H9 (cell line): ENCODE data around the gene CST4. TPM values are rescaled to one million over a fixed set of nuclear protein-coding genes. Genes with fewer than 3 reads are reported as not detected.

Experiments used
- DNase-seq: peaks from one replicate; pipeline ENCODE4 v3.0.0-alpha.2; 2017
- H2AFZ ChIP-seq: one replicate; pipeline ENCODE4 v1.6.1; 2013; ENCODE audit warnings: mild to moderate bottlenecking, low read length, control low read depth, moderate library complexity
- H2AK5ac ChIP-seq: 2 replicates; pipeline ENCODE4 v1.6.1; 2013; ENCODE audit warnings: low read length, control low read depth, mixed read lengths; ENCODE audit not compliant: insufficient read length
- H2BK120ac ChIP-seq: one replicate; pipeline ENCODE4 v1.6.1; 2013; ENCODE audit warnings: low read depth, mild to moderate bottlenecking, low read length, control low read depth, inconsistent platforms; ENCODE audit not compliant: poor library complexity, severe bottlenecking
- H2BK12ac ChIP-seq: 2 replicates; pipeline ENCODE4 v1.6.1; 2013; ENCODE audit warnings: low read length, control low read depth, mixed read lengths, low read depth; ENCODE audit not compliant: insufficient read length
- H2BK15ac ChIP-seq: 2 replicates; pipeline ENCODE4 v1.6.1; 2013; ENCODE audit warnings: low read depth, low read length, control low read depth
- H2BK20ac ChIP-seq: one replicate; pipeline ENCODE4 v1.6.1; 2013; ENCODE audit warnings: low read depth, mild to moderate bottlenecking, low read length, control low read depth, inconsistent platforms; ENCODE audit not compliant: poor library complexity, severe bottlenecking
- H2BK5ac ChIP-seq: 2 replicates; pipeline ENCODE4 v1.6.1; 2013; ENCODE audit warnings: low read length, control low read depth, mixed read lengths; ENCODE audit not compliant: insufficient read length
- H3K14ac ChIP-seq: 2 replicates; pipeline ENCODE4 v1.6.1; 2013; ENCODE audit warnings: low read length, control low read depth; ENCODE audit not compliant: insufficient read depth
- H3K18ac ChIP-seq: 2 replicates; pipeline ENCODE4 v1.6.1; 2013; ENCODE audit warnings: low read depth, mild to moderate bottlenecking, mixed read lengths, low read length, control low read depth; ENCODE audit not compliant: insufficient read length
- H3K23ac ChIP-seq: 2 replicates; pipeline ENCODE4 v1.6.1; 2013; ENCODE audit warnings: low read length, control low read depth, mixed read lengths, low read depth; ENCODE audit not compliant: insufficient read length
- H3K23me2 ChIP-seq: 2 replicates; pipeline ENCODE4 v1.6.1; 2013; ENCODE audit warnings: low read depth, mild to moderate bottlenecking, mixed read lengths, low read length, control low read depth; ENCODE audit not compliant: insufficient read length, poor library complexity, severe bottlenecking
- H3K27ac ChIP-seq: 2 replicates; pipeline ENCODE4 v1.5.1; 2013; ENCODE audit warnings: low read length, control low read depth, mixed read lengths, low read depth; ENCODE audit not compliant: insufficient read length
- H3K27me3 ChIP-seq: 2 replicates; pipeline ENCODE4 v1.6.1; 2013; ENCODE audit warnings: low read length, control low read depth, inconsistent platforms; ENCODE audit not compliant: insufficient read depth
- H3K4ac ChIP-seq: 2 replicates; pipeline ENCODE4 v1.6.1; 2013; ENCODE audit warnings: low read depth, mild to moderate bottlenecking, control low read depth, inconsistent platforms, low read length, moderate library complexity
- H3K4me1 ChIP-seq: 2 replicates; pipeline ENCODE4 v1.6.1; 2013; ENCODE audit warnings: low read length, control low read depth, inconsistent platforms; ENCODE audit not compliant: insufficient read depth
- H3K4me2 ChIP-seq: 2 replicates; pipeline ENCODE4 v1.6.1; 2013; ENCODE audit warnings: low read length, control low read depth, mixed read lengths; ENCODE audit not compliant: insufficient read length, insufficient read depth
- H3K56ac ChIP-seq: 2 replicates; pipeline ENCODE4 v1.6.1; 2013; ENCODE audit warnings: low read depth, mild to moderate bottlenecking, mixed read lengths, low read length, control low read depth; ENCODE audit not compliant: insufficient read length
- H3K79me1 ChIP-seq: 2 replicates; pipeline ENCODE4 v1.6.1; 2013; ENCODE audit warnings: low read depth, mild to moderate bottlenecking, moderate library complexity, low read length, control low read depth, inconsistent platforms; ENCODE audit not compliant: insufficient read depth, poor library complexity, severe bottlenecking
- H3K79me2 ChIP-seq: 2 replicates; pipeline ENCODE4 v1.6.1; 2013; ENCODE audit warnings: low read length, control low read depth, inconsistent platforms; ENCODE audit not compliant: insufficient read depth
- H3K9ac ChIP-seq: 2 replicates; pipeline ENCODE4 v1.6.1; 2013; ENCODE audit warnings: low read length, control low read depth, mixed read lengths; ENCODE audit not compliant: insufficient read length; ENCODE audit errors: extremely low read depth
- H3K9me3 ChIP-seq: one replicate; pipeline ENCODE4 v1.6.1; 2013; ENCODE audit warnings: low read depth, low read length, inconsistent platforms; ENCODE audit not compliant: control insufficient read depth
- H3T11ph ChIP-seq: one replicate; pipeline ENCODE4 v1.6.1; 2013; ENCODE audit warnings: mild to moderate bottlenecking, low read length, control low read depth, inconsistent platforms
- H4K20me1 ChIP-seq: one replicate; pipeline ENCODE4 v1.6.1; 2013; ENCODE audit not compliant: control insufficient read depth, insufficient read length, insufficient read depth
- H4K5ac ChIP-seq: 2 replicates; pipeline ENCODE4 v1.6.1; 2013; ENCODE audit warnings: low read depth, mild to moderate bottlenecking, mixed read lengths, low read length, control low read depth; ENCODE audit not compliant: insufficient read length
- H4K8ac ChIP-seq: replicated peaks from 2 replicates; pipeline ENCODE4 v1.6.1; 2013; ENCODE audit warnings: low read length, control low read depth, mixed read lengths, low read depth; ENCODE audit not compliant: insufficient read length
- H4K91ac ChIP-seq: 2 replicates; pipeline ENCODE4 v1.6.1; 2013; ENCODE audit warnings: low read depth, mild to moderate bottlenecking, moderate library complexity, mixed read lengths, low read length, control low read depth; ENCODE audit not compliant: insufficient read length
- H3K27ac Mint-ChIP-seq, 3 experiments: 2 replicates in 2 of 3; 3 replicates in 1 of 3; pipeline ENCODE4 v1.8.0; 2020 to 2021; ENCODE audit warnings: mixed read lengths in 3 of 3, mild to moderate bottlenecking in 1 of 3, moderate library complexity in 1 of 3
- H3K27me3 Mint-ChIP-seq: 2 replicates; pipeline ENCODE4 v1.8.0; 2021; ENCODE audit warnings: low read depth, mild to moderate bottlenecking, moderate library complexity, mixed read lengths
- H3K36me3 Mint-ChIP-seq, 3 experiments: 2 replicates in 2 of 3; 3 replicates in 1 of 3; pipeline ENCODE4 v1.8.0; 2020 to 2021; ENCODE audit warnings: low read depth in 3 of 3, mixed read lengths in 3 of 3; ENCODE audit not compliant: insufficient read depth in 1 of 3
- H3K4me1 Mint-ChIP-seq, 2 experiments: 2 replicates each; pipeline ENCODE4 v1.8.0; 2020; ENCODE audit warnings: mixed read lengths in 2 of 2
- H3K4me3 Mint-ChIP-seq, 2 experiments: 2 replicates in 1 of 2; 3 replicates in 1 of 2; pipeline ENCODE4 v1.8.0; 2020 to 2021; ENCODE audit warnings: mild to moderate bottlenecking in 2 of 2, mixed read lengths in 2 of 2, moderate library complexity in 1 of 2
- H3K9me3 Mint-ChIP-seq, 2 experiments: 2 replicates in 1 of 2; 3 replicates in 1 of 2; pipeline ENCODE4 v1.8.0; 2020; ENCODE audit warnings: mild to moderate bottlenecking in 2 of 2, mixed read lengths in 2 of 2, moderate library complexity in 1 of 2
- CTCF ChIP-seq: fragments of 200-600 bp; sonication (generic); conservative IDR thresholded peaks from 3 replicates; pipeline ENCODE4 v1.8.0; 2021; ENCODE audit warnings: antibody characterized with exemption, mild to moderate bottlenecking
- WGBS: extraction: QIAGEN DNeasy Blood & Tissue Kit; methylation state at CpG from one replicate; pipeline ENCODE4 v1.1.7; 2013; ENCODE audit warnings: missing lambda C conversion rate, low lambda C conversion rate, mixed read lengths; ENCODE audit not compliant: insufficient read length; ENCODE audit errors: extremely low coverage; 5-methylcytosine and 5-hydroxymethylcytosine counted together
- total RNA-seq: library from RNA; stranded (reverse); gene quantifications from 2 replicates; pipeline ENCODE4 v1.2.1, GENCODE V29; 2021

CST4 gene
- total RNA-seq, 1 experiment from 2014 or later, result not detected

- no CpG with 5 or more reads among the region's 1 CpG for WGBS
- H3K23ac ChIP-seq, result no peak overlapping the region
- no peak overlapping the region for H4K8ac ChIP-seq
- no peak overlapping the region for H2BK5ac ChIP-seq
- no peak overlapping the region for H2AFZ ChIP-seq
- Mint-ChIP-seq H3K27ac (no peak overlapping the region), H3K36me3 (no peaks in the 10 kb centered on the region), H3K4me1 (no peaks in the 10 kb centered on the region), H3K9me3 (no peaks in the 10 kb centered on the region), H3K27me3 (peaks cover 2% of the 10 kb centered on the region; the same call in 1 of the 2 replicates), H3K4me3 (no peak overlapping the region)
- H3T11ph ChIP-seq, result no peak overlapping the region
- H3K56ac ChIP-seq, result no peak overlapping the region
- no peak overlapping the region for H2BK120ac ChIP-seq
- no peak overlapping the region for H3K4me2 ChIP-seq
- H3K4ac ChIP-seq, result no peak overlapping the region
- H3K14ac ChIP-seq, result no peak overlapping the region
- H4K20me1 ChIP-seq, result no peaks in the 10 kb centered on the region
- no peaks in the 10 kb centered on the region for H3K9me3 ChIP-seq
- no peak overlapping the region for H2BK15ac ChIP-seq
- no peak overlapping the region for H3K9ac ChIP-seq
- no peak overlapping the region for H3K27ac ChIP-seq
- H2BK12ac ChIP-seq, result no peak overlapping the region
- no peak for DNase-seq
- no peak for TF ChIP-seq CTCF
- no peak overlapping the region for H4K5ac ChIP-seq
- no peak overlapping the region for H3K18ac ChIP-seq
- H2AK5ac ChIP-seq, result no peak overlapping the region
- H2BK20ac ChIP-seq, result no peak overlapping the region
- no peaks in the 10 kb centered on the region for H3K79me2 ChIP-seq
- no peaks in the 10 kb centered on the region for H3K4me1 ChIP-seq
- no peaks in the 10 kb centered on the region for H3K79me1 ChIP-seq
- H3K23me2 ChIP-seq, result no peaks in the 10 kb centered on the region
- no peak overlapping the region for H4K91ac ChIP-seq
- no peaks in the 10 kb centered on the region for H3K27me3 ChIP-seq
Observed at GRCh38 chr20:23670361-23670760, 18.5 kb downstream of the CST4 start.
